Measurements from ENCODE around the gene KCNQ1. TPM values are rescaled to one million over a fixed set of nuclear protein-coding genes. Genes with fewer than 3 reads are reported as not detected.

Gene KCNQ1
- total and polyA plus RNA-seq, 9 donors = 1.4 to 17.2 (median 3.8) TPM

DNA sequence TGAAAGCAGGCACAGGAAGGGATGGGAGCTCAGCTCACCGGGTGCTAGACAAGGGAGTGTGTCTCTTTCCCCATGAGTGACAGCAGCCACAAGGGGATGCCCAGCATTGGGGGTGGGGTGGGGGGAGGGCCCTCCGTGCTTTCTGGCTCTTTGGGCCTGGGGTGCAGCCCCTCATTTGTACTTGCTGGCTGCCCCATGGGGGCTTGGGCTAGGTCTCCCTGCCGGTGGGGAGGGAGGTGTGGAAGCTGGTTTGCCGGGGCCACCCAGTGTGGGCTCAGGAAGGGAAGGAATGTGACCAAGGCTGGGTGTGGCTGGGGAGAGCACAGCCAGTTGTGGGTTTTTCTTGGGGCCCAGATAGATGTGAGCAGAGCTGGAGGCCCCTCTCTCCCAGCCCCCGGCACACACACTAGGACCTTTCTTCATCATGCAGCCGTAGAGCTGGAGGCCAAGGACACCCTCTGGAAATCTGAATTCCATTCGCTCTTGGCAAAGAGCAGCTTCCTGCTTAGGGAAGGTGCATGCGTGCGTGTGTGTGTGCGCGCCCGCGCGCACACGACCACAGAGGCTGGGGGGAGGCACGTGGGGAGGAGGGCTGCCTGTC is 229.2 kb downstream of the KCNQ1 start:
- Histone ChIP-seq H3K4me1 (ENCODE audit: insufficient read depth) (peaks cover 15% of the 10 kb centered on the region), H3K36me3 (no peaks in the 10 kb centered on the region), H3K4me3 (no peak overlapping the region), H3K27ac (peak overlapping the region in 1 of 2 donors; percentile 47), H3K9me3 (no peaks in the 10 kb centered on the region), H3K27me3 (no peaks in the 10 kb centered on the region)
- WGBS, 3 donors = 28 to 53% (median 31%) methylated on average over 16 of the region's 16 CpGs
- intact Hi-C loops (cut with DNase I) = no loop called here
- TF ChIP-seq POLR2A (IDR thresholded peaks at IDR 0.05) = no peak
- TF ChIP-seq, protein P1, sequence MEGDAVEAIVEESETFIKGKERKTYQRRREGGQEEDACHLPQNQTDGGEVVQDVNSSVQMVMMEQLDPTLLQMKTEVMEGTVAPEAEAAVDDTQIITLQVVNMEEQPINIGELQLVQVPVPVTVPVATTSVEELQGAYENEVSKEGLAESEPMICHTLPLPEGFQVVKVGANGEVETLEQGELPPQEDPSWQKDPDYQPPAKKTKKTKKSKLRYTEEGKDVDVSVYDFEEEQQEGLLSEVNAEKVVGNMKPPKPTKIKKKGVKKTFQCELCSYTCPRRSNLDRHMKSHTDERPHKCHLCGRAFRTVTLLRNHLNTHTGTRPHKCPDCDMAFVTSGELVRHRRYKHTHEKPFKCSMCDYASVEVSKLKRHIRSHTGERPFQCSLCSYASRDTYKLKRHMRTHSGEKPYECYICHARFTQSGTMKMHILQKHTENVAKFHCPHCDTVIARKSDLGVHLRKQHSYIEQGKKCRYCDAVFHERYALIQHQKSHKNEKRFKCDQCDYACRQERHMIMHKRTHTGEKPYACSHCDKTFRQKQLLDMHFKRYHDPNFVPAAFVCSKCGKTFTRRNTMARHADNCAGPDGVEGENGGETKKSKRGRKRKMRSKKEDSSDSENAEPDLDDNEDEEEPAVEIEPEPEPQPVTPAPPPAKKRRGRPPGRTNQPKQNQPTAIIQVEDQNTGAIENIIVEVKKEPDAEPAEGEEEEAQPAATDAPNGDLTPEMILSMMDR (IDR thresholded peaks at IDR 0.05) = no peak
- no peak for TF ChIP-seq EP300 (IDR thresholded peaks at IDR 0.05)
- peak in 4 of 5 donors; percentile 40 to 71 (median 60) for DNase-seq

DNA sequence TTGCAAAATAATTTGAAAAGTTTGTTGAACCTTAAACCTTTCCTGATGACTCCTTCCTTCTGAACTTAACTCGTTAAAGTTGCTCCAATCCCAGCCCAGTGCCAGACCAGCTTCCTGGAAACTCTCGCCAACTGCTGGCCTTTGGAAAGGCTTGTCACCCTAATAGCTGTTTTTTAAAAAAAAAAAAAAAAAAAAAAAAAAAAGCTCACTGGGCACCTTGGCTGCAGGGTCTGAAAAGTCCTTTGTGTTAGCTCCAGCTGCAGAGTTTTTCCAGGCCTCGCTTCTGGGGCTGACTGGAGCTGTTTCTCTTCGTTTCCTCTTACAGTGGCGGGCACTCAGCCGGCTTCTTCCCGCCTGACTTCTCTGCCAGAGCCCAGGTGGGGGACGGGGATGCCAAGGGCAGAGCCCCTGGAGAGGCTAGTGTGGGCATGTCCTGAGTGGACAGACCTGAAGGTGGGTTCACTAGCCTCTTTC is 229.9 kb downstream of the KCNQ1 start:
- Histone ChIP-seq H3K4me1 (ENCODE audit: insufficient read depth) (peaks cover 16% of the 10 kb centered on the region), H3K27me3 (no peaks in the 10 kb centered on the region), H3K4me3 (no peak overlapping the region), H3K36me3 (no peaks in the 10 kb centered on the region), H3K27ac (peak overlapping the region in 1 of 2 donors; percentile 54), H3K9me3 (no peaks in the 10 kb centered on the region)
- 43 to 61% (median 43%) methylated on average over 8 of the region's 8 CpGs for WGBS, 3 donors
- intact Hi-C loops (cut with DNase I) = no loop called here
- TF ChIP-seq POLR2A (IDR thresholded peaks at IDR 0.05) = no peak
- no peak for TF ChIP-seq EP300 (IDR thresholded peaks at IDR 0.05)
- TF ChIP-seq, protein P1 (IDR thresholded peaks at IDR 0.05) = no peak
- peak in 3 of 5 donors; percentile 45 to 50 (median 46) for DNase-seq

DNA sequence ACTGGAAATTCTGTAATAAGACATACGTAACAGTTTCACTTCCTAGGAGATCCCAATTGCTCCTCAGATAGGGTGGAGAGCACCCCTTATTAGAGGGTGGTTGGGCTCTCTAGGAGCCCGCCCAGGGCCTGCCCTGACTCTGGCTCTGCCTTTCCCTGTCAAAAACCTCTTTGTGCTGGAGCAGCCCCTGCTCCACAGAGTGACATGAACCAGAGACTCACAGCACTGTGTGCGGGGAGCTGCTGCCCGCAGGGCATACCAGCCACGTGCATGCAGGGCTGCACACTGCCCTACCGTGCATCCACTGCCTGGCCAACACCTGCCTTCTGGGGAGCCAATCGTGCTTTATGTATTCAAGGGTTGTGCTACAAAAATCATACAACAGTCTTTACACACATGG is 230.7 kb downstream of the KCNQ1 start:
- no peaks in the 10 kb centered on the region for H3K9me3 ChIP-seq
- H3K27me3 ChIP-seq = no peaks in the 10 kb centered on the region
- no peak for TF ChIP-seq EP300 (IDR thresholded peaks at IDR 0.05)
- TF ChIP-seq, protein P1 (IDR thresholded peaks at IDR 0.05) = no peak
- intact Hi-C loops (cut with DNase I) = no loop called here
- 77 to 81% (median 79%) methylated on average over 7 of the region's 7 CpGs for WGBS, 3 donors
- no peaks in the 10 kb centered on the region for H3K36me3 ChIP-seq
- H3K4me3 ChIP-seq = no peak overlapping the region
- peak overlapping the region in 1 of 2 donors; percentile 54 for H3K27ac ChIP-seq
- DNase-seq = peak in 1 of 5 donors; percentile 11
- peaks cover 16% of the 10 kb centered on the region for H3K4me1 ChIP-seq (ENCODE audit: insufficient read depth)

DNA sequence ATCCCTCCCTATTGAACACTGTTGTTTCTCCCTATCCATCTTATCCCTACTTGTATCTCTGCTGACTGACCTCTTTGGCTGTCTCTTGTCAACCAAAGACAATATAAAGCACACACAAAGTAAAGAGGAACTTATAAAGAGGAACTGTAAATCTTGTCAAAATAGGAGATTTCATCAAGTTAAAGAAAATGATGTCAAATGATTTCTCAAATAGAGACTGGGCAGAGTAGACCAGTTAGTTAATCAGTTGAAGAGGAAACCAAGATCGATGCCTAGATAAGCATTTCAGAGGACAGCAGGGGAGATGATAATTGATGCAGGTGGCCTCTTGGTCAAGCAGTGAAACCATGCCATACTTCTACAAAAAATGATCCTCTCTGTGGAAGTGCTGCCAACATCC is 232.3 kb downstream of the KCNQ1 start:
- TF ChIP-seq, protein P1 (IDR thresholded peaks at IDR 0.05) = no peak
- TF ChIP-seq EP300 (IDR thresholded peaks at IDR 0.05) (no peak), POLR2A (IDR thresholded peaks at IDR 0.05) (no peak)
- no peak for DNase-seq
- 42 to 83% (median 80%) methylated on average over 1 of the region's 1 CpG for WGBS, 3 donors
- H3K9me3 ChIP-seq = no peaks in the 10 kb centered on the region
- H3K4me3 ChIP-seq = no peak overlapping the region
- intact Hi-C loops (cut with DNase I) = no loop called here
- H3K27me3 ChIP-seq = no peaks in the 10 kb centered on the region
- no peaks in the 10 kb centered on the region for H3K36me3 ChIP-seq
- H3K4me1 ChIP-seq (ENCODE audit: insufficient read depth) = peaks cover 16% of the 10 kb centered on the region
- no peak overlapping the region for H3K27ac ChIP-seq
